Measurements from ENCODE around the gene HS6ST1.
A peak's percentile ranks its signal among the peaks of the same experiment; 100 is the strongest.

The HS6ST1 gene

DNA sequence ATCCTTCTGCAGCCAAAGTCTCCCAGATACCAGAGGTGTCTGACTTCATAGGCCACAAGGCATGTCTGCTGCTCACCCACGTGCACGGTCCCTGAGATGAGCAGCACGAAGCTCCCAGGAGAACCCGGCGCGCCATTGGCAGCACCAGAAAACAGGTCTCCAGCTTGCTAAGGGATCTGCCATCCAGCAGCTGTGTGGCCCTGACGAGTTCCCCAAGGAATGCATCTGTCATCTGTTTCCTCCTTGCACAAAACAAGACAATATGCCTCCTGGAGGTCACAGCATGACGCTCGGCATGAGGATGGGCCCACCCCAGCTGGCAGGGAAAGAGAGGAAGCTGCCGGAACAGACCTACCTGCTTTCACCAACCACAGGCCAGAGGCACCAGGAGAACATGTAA, 29.2 kb downstream of the HS6ST1 start:
- H3K9me3 ChIP-seq (ENCODE audit: control insufficient read depth, low read length) = no peaks in the 10 kb centered on the region
- no peak overlapping the region for H2AFZ ChIP-seq
- no peak overlapping the region for H3K4me3 ChIP-seq (ENCODE audit: low read depth, low read length)
- no peak overlapping the region for H3K9ac ChIP-seq
- no peaks in the 10 kb centered on the region for H3K36me3 ChIP-seq (ENCODE audit: control insufficient read depth, insufficient read depth, low read length)
- H3K4me2 ChIP-seq (ENCODE audit: low read length) = no peak overlapping the region
- peaks cover 19% of the 10 kb centered on the region for H3K4me1 ChIP-seq
- no peaks in the 10 kb centered on the region for H3K27me3 ChIP-seq (ENCODE audit: control insufficient read depth, insufficient read depth, low read length)
- no peak overlapping the region for H3K27ac ChIP-seq
- H3K79me2 ChIP-seq = peaks cover 52% of the 10 kb centered on the region
- TF ChIP-seq, protein P1, sequence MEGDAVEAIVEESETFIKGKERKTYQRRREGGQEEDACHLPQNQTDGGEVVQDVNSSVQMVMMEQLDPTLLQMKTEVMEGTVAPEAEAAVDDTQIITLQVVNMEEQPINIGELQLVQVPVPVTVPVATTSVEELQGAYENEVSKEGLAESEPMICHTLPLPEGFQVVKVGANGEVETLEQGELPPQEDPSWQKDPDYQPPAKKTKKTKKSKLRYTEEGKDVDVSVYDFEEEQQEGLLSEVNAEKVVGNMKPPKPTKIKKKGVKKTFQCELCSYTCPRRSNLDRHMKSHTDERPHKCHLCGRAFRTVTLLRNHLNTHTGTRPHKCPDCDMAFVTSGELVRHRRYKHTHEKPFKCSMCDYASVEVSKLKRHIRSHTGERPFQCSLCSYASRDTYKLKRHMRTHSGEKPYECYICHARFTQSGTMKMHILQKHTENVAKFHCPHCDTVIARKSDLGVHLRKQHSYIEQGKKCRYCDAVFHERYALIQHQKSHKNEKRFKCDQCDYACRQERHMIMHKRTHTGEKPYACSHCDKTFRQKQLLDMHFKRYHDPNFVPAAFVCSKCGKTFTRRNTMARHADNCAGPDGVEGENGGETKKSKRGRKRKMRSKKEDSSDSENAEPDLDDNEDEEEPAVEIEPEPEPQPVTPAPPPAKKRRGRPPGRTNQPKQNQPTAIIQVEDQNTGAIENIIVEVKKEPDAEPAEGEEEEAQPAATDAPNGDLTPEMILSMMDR (IDR thresholded peaks at IDR 0.05) = no peak

DNA sequence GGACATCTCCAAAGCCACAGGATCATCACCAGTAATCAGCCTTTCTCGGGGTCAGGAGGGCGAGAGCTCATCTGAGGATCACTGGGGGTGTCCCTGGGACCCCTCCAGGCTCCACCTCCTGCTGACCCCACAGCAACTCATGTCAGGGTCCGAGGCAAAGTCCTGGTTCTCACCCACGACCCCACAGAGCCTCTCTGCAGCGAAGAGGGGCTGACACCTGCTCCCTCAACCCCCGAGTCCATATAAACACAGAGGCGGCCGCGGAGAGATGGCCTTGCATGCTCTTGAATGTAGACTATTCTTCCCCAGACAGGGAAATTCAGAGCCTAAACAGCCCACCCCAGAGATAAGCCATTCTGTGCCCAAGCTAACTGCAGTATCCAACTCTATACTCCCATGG, 29.9 kb downstream of the HS6ST1 start:
- Histone ChIP-seq H3K4me1 (peaks cover 19% of the 10 kb centered on the region), H3K4me3 (ENCODE audit: low read depth, low read length) (no peak overlapping the region)

GRCh38 chr2:128287780-128288735, 30.6 kb downstream of the HS6ST1 start:
- Histone ChIP-seq H3K9me3 (ENCODE audit: control insufficient read depth, low read length) (no peaks in the 10 kb centered on the region), H3K27me3 (ENCODE audit: control insufficient read depth, insufficient read depth, low read length) (no peaks in the 10 kb centered on the region), H3K79me2 (peaks cover 41% of the 10 kb centered on the region), H3K4me1 (peaks cover 19% of the 10 kb centered on the region), H3K36me3 (ENCODE audit: control insufficient read depth, insufficient read depth, low read length) (no peaks in the 10 kb centered on the region), H3K9ac (no peak overlapping the region), H3K4me2 (ENCODE audit: low read length) (no peak overlapping the region), H3K4me3 (ENCODE audit: low read depth, low read length) (no peak overlapping the region), H3K27ac (peak overlapping the region; percentile 68), H2AFZ (peak overlapping the region; percentile 33)
- TF ChIP-seq, protein P1 (IDR thresholded peaks at IDR 0.05) = no peak

More for the DNA sequence above, 29.9 kb downstream of the HS6ST1 start:
- no peaks in the 10 kb centered on the region for H3K9me3 ChIP-seq (ENCODE audit: control insufficient read depth, low read length)
- peaks cover 49% of the 10 kb centered on the region for H3K79me2 ChIP-seq
- H3K9ac ChIP-seq = no peak overlapping the region
- H3K27ac ChIP-seq = no peak overlapping the region
- no peaks in the 10 kb centered on the region for H3K36me3 ChIP-seq (ENCODE audit: control insufficient read depth, insufficient read depth, low read length)
- no peak overlapping the region for H2AFZ ChIP-seq
- no peak overlapping the region for H3K4me2 ChIP-seq (ENCODE audit: low read length)
- TF ChIP-seq, protein P1 (IDR thresholded peaks at IDR 0.05) = no peak
- H3K27me3 ChIP-seq (ENCODE audit: control insufficient read depth, insufficient read depth, low read length) = no peaks in the 10 kb centered on the region

DNA sequence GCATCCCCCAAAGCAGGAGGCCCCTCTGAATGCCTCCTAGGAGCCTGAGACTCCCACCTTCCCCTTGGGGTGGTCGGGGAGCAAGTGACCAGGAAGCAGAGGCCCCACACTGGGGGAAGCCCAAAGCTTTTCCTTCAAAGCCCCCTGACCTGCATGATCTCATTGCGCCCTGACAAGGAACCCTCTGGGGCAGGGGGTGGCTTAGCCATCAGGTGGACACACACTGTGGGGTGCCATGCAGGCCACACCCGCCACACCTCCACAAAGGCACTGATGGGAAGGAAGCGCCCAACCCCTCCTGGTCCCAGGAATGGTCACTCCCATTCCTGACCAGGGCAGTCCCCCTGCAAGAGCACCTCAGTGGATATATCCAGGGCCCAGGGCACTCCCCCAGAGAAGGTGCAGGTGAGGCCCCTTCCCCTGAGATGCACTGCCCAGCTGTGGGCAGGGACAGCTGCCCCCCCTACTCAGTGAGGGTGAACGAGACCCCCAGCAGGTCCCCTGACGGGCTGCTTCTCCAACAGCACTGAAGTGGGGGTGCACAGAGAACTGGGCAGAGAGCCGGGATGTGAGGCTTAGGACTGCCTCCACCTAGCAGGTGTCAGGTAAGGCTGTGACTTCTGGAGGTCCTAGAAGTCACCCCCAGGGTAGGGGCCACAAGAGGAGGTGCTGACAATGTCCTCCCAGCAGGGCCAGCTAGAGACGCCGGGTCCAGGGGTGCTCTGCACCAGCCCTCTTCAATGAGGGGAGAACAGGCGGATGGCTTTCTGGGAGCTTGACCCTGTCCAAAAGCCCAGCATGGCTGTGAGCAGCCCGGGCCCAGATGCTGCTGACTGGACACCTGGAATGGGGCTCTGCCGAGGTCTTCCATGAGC, 31.5 kb downstream of the HS6ST1 start:
- Histone ChIP-seq H3K4me3 (ENCODE audit: low read depth, low read length) (no peak overlapping the region), H3K4me1 (peaks cover 27% of the 10 kb centered on the region), H2AFZ (no peak overlapping the region), H3K36me3 (ENCODE audit: control insufficient read depth, insufficient read depth, low read length) (no peaks in the 10 kb centered on the region), H3K27ac (peak overlapping the region; percentile 68), H3K9me3 (ENCODE audit: control insufficient read depth, low read length) (no peaks in the 10 kb centered on the region), H3K4me2 (ENCODE audit: low read length) (no peak overlapping the region), H3K9ac (no peak overlapping the region), H3K79me2 (peaks cover 34% of the 10 kb centered on the region), H3K27me3 (ENCODE audit: control insufficient read depth, insufficient read depth, low read length) (no peaks in the 10 kb centered on the region)
- TF ChIP-seq, protein P1 (IDR thresholded peaks at IDR 0.05) = no peak
